Transverse colon (tissue), 4 donors: ENCODE results near the gene CARD16.

Experiments
- CTCF ChIP-seq, 5 experiments: fragments of 200-600 bp in 3 of 5; fragments of 450-650 bp in 2 of 5; sonication (generic) in 3 of 5; IDR thresholded peaks; 1 replicate in 2 of 5; 2 replicates in 3 of 5; pipeline ENCODE4 v1.5.1; 2016 to 2017; ENCODE audit warnings: antibody characterized with exemption in 5 of 5, inconsistent platforms in 3 of 5, mild to moderate bottlenecking in 2 of 5, moderate library complexity in 1 of 5
- EP300 ChIP-seq: sonication (generic); formaldehyde crosslinking; IDR thresholded peaks from one replicate; pipeline ENCODE4 v1.6.1; 2017; ENCODE audit warnings: antibody characterized with exemption, low read depth
- POLR2A ChIP-seq: fragments of 450-650 bp; IDR thresholded peaks from one replicate; pipeline ENCODE4 v1.6.1; 2016; ENCODE audit warnings: antibody characterized with exemption, mild to moderate bottlenecking, moderate library complexity
- POLR2AphosphoS5 ChIP-seq, 3 donors: sonication (generic); formaldehyde crosslinking; IDR thresholded peaks; one replicate each; pipeline ENCODE4 v1.6.1; 2016; ENCODE audit warnings: antibody characterized with exemption in 3 of 3

- TF ChIP-seq POLR2A (no peak), POLR2AphosphoS5 (IDR thresholded peaks at IDR 0.05) (no peak), EP300 (no peak), CTCF (IDR thresholded peaks at IDR 0.05) (no peak)
Measured at GRCh38 chr11:105000167-105000566, 45.0 kb downstream of the CARD16 start.
